HepG2 (cell line): ENCODE results near the gene ODAD4. TPM values are rescaled to one million over a fixed set of nuclear protein-coding genes. Genes with fewer than 3 reads are reported as not detected.

ENCODE experiments used
- ATAC-seq: fragments of 200-7000 bp; cut with Tn5 transposase; 3 replicates; pipeline ENCODE4 v1.9.1; 2020; ENCODE audit warnings: mild to moderate bottlenecking, moderate library complexity
- BruUV-seq: library from RNA; stranded (reverse); fragments of 400-500 nt; replicated peaks from 2 replicates; lab custom pipeline; 2021; lab: Mats Ljungman, UMichigan
- CTCF ChIA-PET: fragments of 300-600 bp; formaldehyde crosslinking; extraction: SDS; loops from one replicate; lab custom pipeline; 2021; ENCODE audit warnings: low total read pairs, inconsistent platforms, low intra/inter-chr PET ratio; lab: Yijun Ruan, JAX
- POLR2A ChIA-PET: fragments of 350-600 bp; sonication (Branson Sonifier 250); formaldehyde crosslinking; loops from one replicate; lab custom pipeline; 2020; ENCODE audit warnings: antibody characterized with exemption, inconsistent platforms; lab: Yijun Ruan, JAX
- DNase-seq: peaks from one replicate; pipeline ENCODE4 v3.0.0-alpha.2; 2015; ENCODE audit warnings: low spot score
- FAIRE-seq: peaks from 3 replicates; lab custom pipeline; 2011; peaks lifted over from hg19 to GRCh38; lab: Jason Lieb, UNC
- H2AFZ ChIP-seq: one replicate; pipeline ENCODE4 v1.6.1; 2011; ENCODE audit warnings: low read length, inconsistent platforms
- H3K27ac ChIP-seq: fragments of 300-600 bp; 3 replicates; pipeline ENCODE4 v1.8.0; 2011; ENCODE audit warnings: mixed run types, mild to moderate bottlenecking, mixed read lengths, low read length, inconsistent platforms; ENCODE audit not compliant: insufficient read depth; ENCODE audit errors: extremely low read length
- H3K27me3 ChIP-seq, 2 experiments: fragments of 200-600 bp in 1 of 2; 2 replicates in 1 of 2; 3 replicates in 1 of 2; pipeline versions ENCODE4 v1.6.0 to v1.8.0; 2011; ENCODE audit warnings: low read length in 2 of 2, mild to moderate bottlenecking in 2 of 2, moderate library complexity in 2 of 2, inconsistent platforms in 1 of 2; ENCODE audit not compliant: insufficient read depth in 2 of 2, control insufficient read depth in 1 of 2
- H3K36me3 ChIP-seq, 2 experiments: fragments of 200-600 bp in 1 of 2; replicated peaks in 1 of 2; 2 replicates in 1 of 2; 3 replicates in 1 of 2; pipeline versions ENCODE4 v1.5.1 to v1.8.0; 2011; ENCODE audit warnings: low read length in 2 of 2, inconsistent platforms in 1 of 2; ENCODE audit not compliant: insufficient read depth in 2 of 2, control insufficient read depth in 1 of 2
- H3K4me1 ChIP-seq: 2 replicates; pipeline ENCODE4 v1.5.1; 2012; ENCODE audit warnings: low read length, inconsistent platforms; ENCODE audit not compliant: insufficient read depth
- H3K4me2 ChIP-seq: 2 replicates; pipeline ENCODE4 v1.6.0; 2011; ENCODE audit warnings: low read depth, low read length, inconsistent platforms
- H3K4me3 ChIP-seq, 3 experiments: fragments of 200-600 bp in 1 of 3; sonication (generic), shearing (Covaris generic) in 1 of 3; replicated peaks in 1 of 3; 2 replicates each; pipeline ENCODE4 v1.5.1; 2011 to 2016; ENCODE audit warnings: low read length in 3 of 3, inconsistent platforms in 2 of 3, low read depth in 2 of 3, mild to moderate bottlenecking in 2 of 3, control low read depth in 1 of 3, mixed read lengths in 1 of 3; ENCODE audit not compliant: insufficient read depth in 1 of 3
- H3K79me2 ChIP-seq: one replicate; pipeline ENCODE4 v1.6.1; 2011; ENCODE audit warnings: low read length, inconsistent platforms; ENCODE audit not compliant: insufficient read depth
- H3K9ac ChIP-seq: 2 replicates; pipeline ENCODE4 v1.6.0; 2011; ENCODE audit warnings: mild to moderate bottlenecking, low read depth, low read length, inconsistent platforms; ENCODE audit not compliant: insufficient read depth
- H3K9me3 ChIP-seq: 2 replicates; pipeline ENCODE4 v1.5.1; 2012; ENCODE audit warnings: mild to moderate bottlenecking, low read length
- H4K20me1 ChIP-seq: 2 replicates; pipeline ENCODE4 v1.6.0; 2011; ENCODE audit warnings: inconsistent platforms, mild to moderate bottlenecking, low read length, moderate library complexity; ENCODE audit not compliant: insufficient read depth
- CHD4 ChIP-seq: fragments of 200-600 bp; sonication (generic); IDR thresholded peaks from 2 replicates; pipeline ENCODE4 v1.7.0; 2017; ENCODE audit warnings: mild to moderate bottlenecking, low read length, borderline replicate concordance
- HCFC1 ChIP-seq: fragments of 150-350 bp; IDR thresholded peaks from 2 replicates; pipeline ENCODE4 v1.6.1; 2014; ENCODE audit warnings: low read depth, low read length
- KDM5A ChIP-seq: fragments of 200-600 bp; sonication (generic); IDR thresholded peaks from 2 replicates; pipeline ENCODE4 v1.7.0; 2018; ENCODE audit warnings: antibody characterized with exemption, mild to moderate bottlenecking, low read length, borderline replicate concordance
- KLF15 ChIP-seq: sonication (generic); formaldehyde crosslinking; IDR thresholded peaks from 2 replicates; pipeline ENCODE4 v1.8.1; 2023; ENCODE audit warnings: borderline replicate concordance, mild to moderate bottlenecking, inconsistent platforms, missing genetic modification reagents, mixed read lengths
- MEIS1 ChIP-seq: sonication (generic); formaldehyde crosslinking; IDR thresholded peaks from 2 replicates; pipeline ENCODE4 v1.9.0; 2021; ENCODE audit warnings: mild to moderate bottlenecking, missing genetic modification reagents, moderate library complexity, borderline replicate concordance
- MEIS2 ChIP-seq: sonication (generic); formaldehyde crosslinking; IDR thresholded peaks from 2 replicates; pipeline ENCODE4 v1.9.0; 2021; ENCODE audit warnings: mild to moderate bottlenecking, missing genetic modification reagents
- MIER2 ChIP-seq: IDR thresholded peaks from 2 replicates; pipeline ENCODE4 v1.6.1; 2016; ENCODE audit warnings: missing biosample characterization, missing genetic modification reagents
- POLR2G ChIP-seq: fragments of 200-400 bp; formaldehyde crosslinking; IDR thresholded peaks from 2 replicates; pipeline ENCODE4 v1.6.1; 2018; ENCODE audit warnings: mild to moderate bottlenecking, low read depth, low read length, moderate library complexity
- SPEN ChIP-seq: sonication (generic); formaldehyde crosslinking; IDR thresholded peaks from 2 replicates; pipeline ENCODE4 v1.5.1; 2020; ENCODE audit warnings: low read depth, mild to moderate bottlenecking, missing genetic modification reagents
- TCF12 ChIP-seq, 2 experiments: fragments of 450-650 bp in 1 of 2; sonication (generic) in 1 of 2; formaldehyde crosslinking in 1 of 2; IDR thresholded peaks; 2 replicates each; pipeline versions ENCODE4 v1.6.1 to v1.8.0; 2017 to 2022; ENCODE audit warnings: antibody characterized with exemption in 1 of 2, mild to moderate bottlenecking in 1 of 2, missing genetic modification reagents in 1 of 2, moderate library complexity in 1 of 2
- ZFYVE20 ChIP-seq: sonication (generic); formaldehyde crosslinking; IDR thresholded peaks from 2 replicates; pipeline ENCODE4 v1.8.0; 2023; ENCODE audit warnings: low read depth, mild to moderate bottlenecking, moderate library complexity, missing genetic modification reagents, borderline replicate concordance
- ZNF432 ChIP-seq: sonication (generic); formaldehyde crosslinking; IDR thresholded peaks from 2 replicates; pipeline ENCODE4 v1.5.0; 2020; ENCODE audit warnings: missing genetic modification reagents, mild to moderate bottlenecking, borderline replicate concordance
- ZNF446 ChIP-seq: sonication (generic); formaldehyde crosslinking; IDR thresholded peaks from 2 replicates; pipeline ENCODE4 v1.5.0; 2020; ENCODE audit warnings: mild to moderate bottlenecking, missing genetic modification reagents
- ZNF780A ChIP-seq: sonication (generic); formaldehyde crosslinking; IDR thresholded peaks from 2 replicates; pipeline ENCODE4 v1.8.0; 2022; ENCODE audit warnings: mild to moderate bottlenecking, missing genetic modification reagents, moderate library complexity
- ZNF816 ChIP-seq: sonication (generic); formaldehyde crosslinking; IDR thresholded peaks from 2 replicates; pipeline ENCODE4 v1.8.0; 2022; ENCODE audit warnings: missing genetic modification reagents, mild to moderate bottlenecking, borderline replicate concordance
- ZNF841 ChIP-seq: sonication (generic); formaldehyde crosslinking; IDR thresholded peaks from 2 replicates; pipeline ENCODE4 v1.8.1; 2023; ENCODE audit warnings: missing genetic modification reagents, borderline replicate concordance
- ZSCAN31 ChIP-seq: sonication (generic); formaldehyde crosslinking; IDR thresholded peaks from 2 replicates; pipeline ENCODE4 v1.5.0; 2020; ENCODE audit warnings: low read depth, mild to moderate bottlenecking, missing genetic modification reagents
- WGBS: methylation state at CpG from one replicate; pipeline ENCODE4 v1.1.6; 2017; ENCODE audit warnings: low lambda C conversion rate; 5-methylcytosine and 5-hydroxymethylcytosine counted together
- in situ Hi-C: cut with HindIII; loops from 2 replicates; pipeline ENCODE4 v1.10.0; 2017; ENCODE audit warnings: low pct_unique_long_range_greater_than_20kb; ENCODE audit not compliant: extremely low pct_ligation_motif_present
- intact Hi-C: fragments of 100-400 bp; cut with micrococcal nuclease; formaldehyde crosslinking; loops from one replicate; pipeline ENCODE4 v1.10.0; 2022; ENCODE audit not compliant: unreplicated experiment
- polyA plus RNA-seq, 8 experiments: library from polyadenylated mRNA; depleted of rRNA in 3 of 8; stranded (reverse) in 7 of 8; unstranded in 1 of 8; fragments of >200 nt; fragmentation: Illumina TruSeq in 4 of 8; extraction: Trizol in 4 of 8; gene quantifications; 2 replicates each; pipeline versions ENCODE4 v1.2.1 to v1.2.3, GENCODE V29; 2011 to 2016; ENCODE audit warnings: low read depth in 4 of 8, missing spikeins in 1 of 8, mixed read lengths in 1 of 8; ENCODE audit not compliant: insufficient read depth in 1 of 8
- total RNA-seq, 5 experiments: library from RNA; depleted of rRNA; stranded (reverse); fragments of >200 nt; fragmentation: Illumina TruSeq; extraction: Trizol; gene quantifications; 2 replicates each; pipeline ENCODE4 v1.2.3, GENCODE V29; 2016; ENCODE audit warnings: low read depth in 1 of 5
- TF ChIP-seq, protein P1 (sequence below): sonication (generic); formaldehyde crosslinking; IDR thresholded peaks from 2 replicates; pipeline ENCODE4 v1.4.0; 2020; ENCODE audit warnings: missing genetic modification reagents
- TF ChIP-seq, protein P2 (sequence below): sonication (generic); formaldehyde crosslinking; IDR thresholded peaks from 2 replicates; pipeline ENCODE4 v1.5.1; 2020; ENCODE audit warnings: mild to moderate bottlenecking, missing genetic modification reagents, borderline replicate concordance

Gene ODAD4
- total and polyA plus RNA-seq, 2 of the 13 experiments (the other 11 are each of a cell fraction or from before 2014, with no cell fraction given) = 0.48 to 0.53 TPM

DNA sequence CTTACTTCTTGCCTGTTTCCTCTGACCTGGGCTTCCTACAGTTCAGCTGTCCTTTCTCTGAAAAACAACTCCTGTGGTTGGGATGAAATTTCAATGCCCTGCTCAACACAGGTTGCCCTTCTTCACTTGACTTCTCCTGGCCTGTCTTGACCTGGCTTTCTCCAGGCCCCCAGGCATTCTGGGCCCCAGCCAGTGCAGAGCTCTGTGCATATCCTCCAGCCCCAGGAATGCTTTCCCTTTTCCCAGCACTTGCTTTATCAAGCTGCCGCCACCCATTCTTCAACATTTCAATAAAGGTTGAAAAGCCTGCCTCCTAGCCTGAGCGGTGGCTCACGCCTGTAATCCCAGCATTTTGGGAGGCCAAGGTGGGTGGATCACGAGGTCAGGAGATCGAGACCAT, 10.8 kb downstream of the ODAD4 start:
- in situ Hi-C loops = no loop called here
- DNase-seq (no peak), ATAC-seq (no peak), FAIRE-seq (no peak)
- 78% methylated on average over 5 of the region's 5 CpGs for WGBS
- Histone ChIP-seq H4K20me1 (no peaks in the 10 kb centered on the region), H3K27ac (no peak overlapping the region), H3K27me3 (no peaks in the 10 kb centered on the region), H3K79me2 (no peaks in the 10 kb centered on the region), H3K4me2 (peak overlapping the region; percentile 48; the same call in 1 of the 2 replicates), H2AFZ (no peak overlapping the region), H3K4me3 (no peak overlapping the region), H3K4me1 (peaks cover 64% of the 10 kb centered on the region), H3K36me3 (no peaks in the 10 kb centered on the region), H3K9ac (no peak overlapping the region), H3K9me3 (no peaks in the 10 kb centered on the region)
- ChIA-PET POLR2A (interaction anchor here (1.3 to 1.4 kb wide), 2 partner anchors 17 to 23 kb away, joined by 6 read pairs; partner anchors contain the start of gene ACLY), CTCF (no interaction called here)
- TF ChIP-seq, protein P1, sequence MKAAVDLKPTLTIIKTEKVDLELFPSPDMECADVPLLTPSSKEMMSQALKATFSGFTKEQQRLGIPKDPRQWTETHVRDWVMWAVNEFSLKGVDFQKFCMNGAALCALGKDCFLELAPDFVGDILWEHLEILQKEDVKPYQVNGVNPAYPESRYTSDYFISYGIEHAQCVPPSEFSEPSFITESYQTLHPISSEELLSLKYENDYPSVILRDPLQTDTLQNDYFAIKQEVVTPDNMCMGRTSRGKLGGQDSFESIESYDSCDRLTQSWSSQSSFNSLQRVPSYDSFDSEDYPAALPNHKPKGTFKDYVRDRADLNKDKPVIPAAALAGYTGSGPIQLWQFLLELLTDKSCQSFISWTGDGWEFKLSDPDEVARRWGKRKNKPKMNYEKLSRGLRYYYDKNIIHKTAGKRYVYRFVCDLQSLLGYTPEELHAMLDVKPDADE (CRISPR knock-in tag) = no peak
- no peak for TF ChIP-seq ZNF841 (CRISPR knock-in tag)
- no peak for TF ChIP-seq MIER2 (CRISPR knock-in tag)
- no peak for TF ChIP-seq ZNF432 (CRISPR knock-in tag)
- no peak for TF ChIP-seq KLF15 (CRISPR knock-in tag)
- TF ChIP-seq KDM5A = no peak
- TF ChIP-seq MEIS1 (CRISPR knock-in tag) = no peak
- TF ChIP-seq ZSCAN31 = no peak
- TF ChIP-seq TCF12 (IDR thresholded peaks at IDR 0.05) = no peak
- TF ChIP-seq TCF12 (CRISPR knock-in tag; IDR thresholded peaks at IDR 0.05) = no peak
- TF ChIP-seq HCFC1 = no peak
- TF ChIP-seq MEIS2 = no peak
- no peak for TF ChIP-seq ZNF446 (CRISPR knock-in tag)
- no peak for TF ChIP-seq ZFYVE20 (CRISPR knock-in tag)
- 0 out of 2 replicates have a peak, but pooled peaks have one; percentile 6 for TF ChIP-seq SPEN (CRISPR knock-in tag)
- TF ChIP-seq CHD4 = no peak
- TF ChIP-seq ZNF816 (CRISPR knock-in tag) = 0 out of 2 replicates have a peak, but pooled peaks have one; percentile 20
- TF ChIP-seq, protein P2, sequence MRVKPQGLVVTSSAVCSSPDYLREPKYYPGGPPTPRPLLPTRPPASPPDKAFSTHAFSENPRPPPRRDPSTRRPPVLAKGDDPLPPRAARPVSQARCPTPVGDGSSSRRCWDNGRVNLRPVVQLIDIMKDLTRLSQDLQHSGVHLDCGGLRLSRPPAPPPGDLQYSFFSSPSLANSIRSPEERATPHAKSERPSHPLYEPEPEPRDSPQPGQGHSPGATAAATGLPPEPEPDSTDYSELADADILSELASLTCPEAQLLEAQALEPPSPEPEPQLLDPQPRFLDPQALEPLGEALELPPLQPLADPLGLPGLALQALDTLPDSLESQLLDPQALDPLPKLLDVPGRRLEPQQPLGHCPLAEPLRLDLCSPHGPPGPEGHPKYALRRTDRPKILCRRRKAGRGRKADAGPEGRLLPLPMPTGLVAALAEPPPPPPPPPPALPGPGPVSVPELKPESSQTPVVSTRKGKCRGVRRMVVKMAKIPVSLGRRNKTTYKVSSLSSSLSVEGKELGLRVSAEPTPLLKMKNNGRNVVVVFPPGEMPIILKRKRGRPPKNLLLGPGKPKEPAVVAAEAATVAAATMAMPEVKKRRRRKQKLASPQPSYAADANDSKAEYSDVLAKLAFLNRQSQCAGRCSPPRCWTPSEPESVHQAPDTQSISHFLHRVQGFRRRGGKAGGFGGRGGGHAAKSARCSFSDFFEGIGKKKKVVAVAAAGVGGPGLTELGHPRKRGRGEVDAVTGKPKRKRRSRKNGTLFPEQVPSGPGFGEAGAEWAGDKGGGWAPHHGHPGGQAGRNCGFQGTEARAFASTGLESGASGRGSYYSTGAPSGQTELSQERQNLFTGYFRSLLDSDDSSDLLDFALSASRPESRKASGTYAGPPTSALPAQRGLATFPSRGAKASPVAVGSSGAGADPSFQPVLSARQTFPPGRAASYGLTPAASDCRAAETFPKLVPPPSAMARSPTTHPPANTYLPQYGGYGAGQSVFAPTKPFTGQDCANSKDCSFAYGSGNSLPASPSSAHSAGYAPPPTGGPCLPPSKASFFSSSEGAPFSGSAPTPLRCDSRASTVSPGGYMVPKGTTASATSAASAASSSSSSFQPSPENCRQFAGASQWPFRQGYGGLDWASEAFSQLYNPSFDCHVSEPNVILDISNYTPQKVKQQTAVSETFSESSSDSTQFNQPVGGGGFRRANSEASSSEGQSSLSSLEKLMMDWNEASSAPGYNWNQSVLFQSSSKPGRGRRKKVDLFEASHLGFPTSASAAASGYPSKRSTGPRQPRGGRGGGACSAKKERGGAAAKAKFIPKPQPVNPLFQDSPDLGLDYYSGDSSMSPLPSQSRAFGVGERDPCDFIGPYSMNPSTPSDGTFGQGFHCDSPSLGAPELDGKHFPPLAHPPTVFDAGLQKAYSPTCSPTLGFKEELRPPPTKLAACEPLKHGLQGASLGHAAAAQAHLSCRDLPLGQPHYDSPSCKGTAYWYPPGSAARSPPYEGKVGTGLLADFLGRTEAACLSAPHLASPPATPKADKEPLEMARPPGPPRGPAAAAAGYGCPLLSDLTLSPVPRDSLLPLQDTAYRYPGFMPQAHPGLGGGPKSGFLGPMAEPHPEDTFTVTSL (CRISPR knock-in tag) = 0 out of 2 replicates have a peak, but pooled peaks have one; percentile 22
- no peak for TF ChIP-seq ZNF780A (CRISPR knock-in tag)
- TF ChIP-seq POLR2G = no peak
- BruUV-seq = no TSS peak
- intact Hi-C loops = no loop called here
